Sigmoid colon (tissue), 7 donors: ENCODE results near the gene FBH1. TPM values are rescaled to one million over a fixed set of nuclear protein-coding genes. Genes with fewer than 3 reads are reported as not detected.

Experiments
- DNase-seq: peaks from one replicate; pipeline ENCODE4 v3.0.0-alpha.2; 2019
- H3K27ac ChIP-seq, 4 donors: fragments of 200-600 bp; sonication (generic); one replicate each; pipeline ENCODE4 v1.5.1; 2016 to 2019; ENCODE audit warnings: mild to moderate bottlenecking in 1 of 4
- H3K27me3 ChIP-seq, 3 donors: fragments of 200-600 bp; sonication (generic); one replicate each; pipeline ENCODE4 v1.5.1; 2019; ENCODE audit warnings: mild to moderate bottlenecking in 1 of 3
- H3K36me3 ChIP-seq, 4 donors: fragments of 200-600 bp; sonication (generic); one replicate each; pipeline ENCODE4 v1.5.1; 2016 to 2019
- H3K4me1 ChIP-seq, 4 donors: fragments of 200-600 bp; sonication (generic); one replicate each; pipeline ENCODE4 v1.5.1; 2017 to 2019
- H3K4me3 ChIP-seq, 4 donors: fragments of 200-600 bp; sonication (generic); one replicate each; pipeline ENCODE4 v1.5.1; 2017 to 2019; ENCODE audit warnings: mild to moderate bottlenecking in 2 of 4, moderate library complexity in 1 of 4
- H3K9me3 ChIP-seq, 4 donors: fragments of 200-600 bp in 3 of 4; sonication (generic) in 3 of 4; one replicate each; pipeline versions ENCODE4 v1.5.1 to v1.6.1; 2013 to 2019
- EP300 ChIP-seq, 4 donors: sonication (generic); formaldehyde crosslinking; IDR thresholded peaks; one replicate each; pipeline ENCODE4 v1.6.1; 2017; ENCODE audit warnings: antibody characterized with exemption in 4 of 4
- POLR2A ChIP-seq, 2 donors: fragments of 450-650 bp; IDR thresholded peaks; one replicate each; pipeline ENCODE4 v1.6.1; 2016; ENCODE audit warnings: antibody characterized with exemption in 2 of 2, mild to moderate bottlenecking in 2 of 2, moderate library complexity in 2 of 2
- POLR2AphosphoS5 ChIP-seq, 4 donors: sonication (generic); formaldehyde crosslinking; IDR thresholded peaks; one replicate each; pipeline ENCODE4 v1.6.1; 2017; ENCODE audit warnings: antibody characterized with exemption in 4 of 4
- WGBS, 2 donors: extraction: QIAGEN DNeasy Blood & Tissue Kit; methylation state at CpG; one replicate each; pipeline ENCODE4 v1.1.7; 2013; 5-methylcytosine and 5-hydroxymethylcytosine counted together
- intact Hi-C: fragments of 100-400 bp; cut with DNase I; formaldehyde crosslinking; loops from one replicate; pipeline ENCODE4 v1.15.1; 2023
- polyA plus RNA-seq, 3 donors: library from polyadenylated mRNA; stranded (reverse); fragments of 200-250 nt; gene quantifications; one replicate each; pipeline ENCODE4 v1.2.3, GENCODE V29; 2013
- total RNA-seq, 4 donors: library from RNA; depleted of rRNA; stranded (reverse); fragments of >200 nt; gene quantifications; one replicate each; pipeline ENCODE4 v1.1.0, GENCODE V29; 2016
- TF ChIP-seq, protein P1 (sequence below), 4 experiments: fragments of 450-650 bp in 3 of 4; fragments of 200-600 bp in 1 of 4; IDR thresholded peaks; one replicate each; pipeline ENCODE4 v1.5.1; 2016 to 2019; ENCODE audit warnings: antibody characterized with exemption in 4 of 4, mild to moderate bottlenecking in 3 of 4, moderate library complexity in 2 of 4
- donor health status: healthy with polysubstance abuse.
- donor health status: Bipolar disorder and iron deficiency.
- donor health status: healthy.

FBH1 gene
- total and polyA plus RNA-seq, 7 donors, result 31.2 to 85.9 (median 68.7) TPM

DNA sequence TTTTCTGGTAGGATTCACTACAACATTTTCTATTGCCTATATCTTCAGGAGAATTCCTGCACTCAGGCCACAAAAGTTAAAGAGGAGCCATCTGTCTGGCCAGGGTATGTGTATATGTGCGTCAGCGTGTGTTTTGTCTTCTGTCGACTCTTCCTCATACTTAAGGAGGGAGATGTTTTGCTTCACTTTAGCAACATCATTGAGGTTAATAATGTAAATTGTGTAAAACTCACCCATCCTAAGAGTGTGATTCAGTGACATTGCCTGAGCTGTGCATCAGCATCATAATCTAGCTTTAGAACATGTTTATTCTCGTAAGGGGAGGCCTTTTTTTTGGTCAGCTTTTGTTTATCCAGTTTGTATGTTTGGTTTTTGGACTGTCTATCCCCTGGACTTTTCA lies 23.7 kb downstream of the FBH1 start:
- Histone ChIP-seq H3K36me3 (peaks cover 36 to 100% (median 76%) of the 10 kb centered on the region in 4 donors), H3K27ac (no peak overlapping the region)
- WGBS, 2 donors, result 85 to 87% methylated on average over 4 of the region's 4 CpGs

DNA sequence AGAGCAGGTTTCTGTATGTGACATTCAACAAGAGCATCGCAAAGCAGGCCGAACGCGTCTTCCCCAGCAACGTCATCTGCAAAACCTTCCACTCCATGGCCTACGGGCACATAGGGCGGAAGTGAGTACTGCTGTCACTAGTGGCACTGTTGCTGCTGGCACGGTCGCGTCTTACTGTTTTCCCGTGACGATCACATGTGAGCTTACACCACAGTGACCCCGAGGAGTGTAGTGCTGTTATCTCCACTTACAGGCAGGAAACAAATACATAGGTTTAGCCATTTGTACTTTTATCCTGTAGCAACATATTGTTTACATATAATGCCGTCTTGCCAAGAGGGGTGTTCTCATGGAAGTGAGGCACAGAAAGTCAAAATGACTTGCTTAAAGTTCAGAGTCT lies 25.4 kb downstream of the FBH1 start:
- TF ChIP-seq POLR2AphosphoS5 (IDR thresholded peaks at IDR 0.05) (no peak), EP300 (IDR thresholded peaks at IDR 0.05) (no peak), POLR2A (IDR thresholded peaks at IDR 0.05) (no peak)
- TF ChIP-seq, protein P1, sequence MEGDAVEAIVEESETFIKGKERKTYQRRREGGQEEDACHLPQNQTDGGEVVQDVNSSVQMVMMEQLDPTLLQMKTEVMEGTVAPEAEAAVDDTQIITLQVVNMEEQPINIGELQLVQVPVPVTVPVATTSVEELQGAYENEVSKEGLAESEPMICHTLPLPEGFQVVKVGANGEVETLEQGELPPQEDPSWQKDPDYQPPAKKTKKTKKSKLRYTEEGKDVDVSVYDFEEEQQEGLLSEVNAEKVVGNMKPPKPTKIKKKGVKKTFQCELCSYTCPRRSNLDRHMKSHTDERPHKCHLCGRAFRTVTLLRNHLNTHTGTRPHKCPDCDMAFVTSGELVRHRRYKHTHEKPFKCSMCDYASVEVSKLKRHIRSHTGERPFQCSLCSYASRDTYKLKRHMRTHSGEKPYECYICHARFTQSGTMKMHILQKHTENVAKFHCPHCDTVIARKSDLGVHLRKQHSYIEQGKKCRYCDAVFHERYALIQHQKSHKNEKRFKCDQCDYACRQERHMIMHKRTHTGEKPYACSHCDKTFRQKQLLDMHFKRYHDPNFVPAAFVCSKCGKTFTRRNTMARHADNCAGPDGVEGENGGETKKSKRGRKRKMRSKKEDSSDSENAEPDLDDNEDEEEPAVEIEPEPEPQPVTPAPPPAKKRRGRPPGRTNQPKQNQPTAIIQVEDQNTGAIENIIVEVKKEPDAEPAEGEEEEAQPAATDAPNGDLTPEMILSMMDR (IDR thresholded peaks at IDR 0.05), result no peak
- no peaks in the 10 kb centered on the region for H3K4me1 ChIP-seq
- H3K27ac ChIP-seq, result no peak overlapping the region
- no peaks in the 10 kb centered on the region for H3K9me3 ChIP-seq
- peaks cover 26 to 100% (median 70%) of the 10 kb centered on the region in 4 donors for H3K36me3 ChIP-seq
- WGBS, 2 donors, result 89 to 95% methylated on average over 14 of the region's 14 CpGs
- intact Hi-C loops, result no loop called here
- no peak for DNase-seq
- H3K4me3 ChIP-seq, result no peak overlapping the region
- no peaks in the 10 kb centered on the region for H3K27me3 ChIP-seq

More for the DNA sequence above, 23.7 kb downstream of the FBH1 start:
- H3K27me3 ChIP-seq, result no peaks in the 10 kb centered on the region
- TF ChIP-seq EP300 (IDR thresholded peaks at IDR 0.05) (no peak), POLR2AphosphoS5 (IDR thresholded peaks at IDR 0.05) (no peak), POLR2A (IDR thresholded peaks at IDR 0.05) (no peak)
- TF ChIP-seq, protein P1 (IDR thresholded peaks at IDR 0.05), result no peak
- no peaks in the 10 kb centered on the region for H3K4me1 ChIP-seq
- H3K9me3 ChIP-seq, result no peaks in the 10 kb centered on the region
- no peak for DNase-seq
- intact Hi-C loops, result no loop called here
- no peak overlapping the region for H3K4me3 ChIP-seq

- Histone ChIP-seq H3K27ac (no peak overlapping the region), H3K4me1 (no peaks in the 10 kb centered on the region), H3K27me3 (no peaks in the 10 kb centered on the region), H3K9me3 (no peaks in the 10 kb centered on the region), H3K36me3 (peaks cover 19 to 100% (median 70%) of the 10 kb centered on the region in 4 donors), H3K4me3 (no peak overlapping the region)
- 96 to 98% methylated on average over 13 of the region's 13 CpGs for WGBS, 2 donors
- no peak for DNase-seq
- intact Hi-C loops, result no loop called here
- TF ChIP-seq POLR2AphosphoS5 (IDR thresholded peaks at IDR 0.05), result no peak
- no peak for TF ChIP-seq POLR2A (IDR thresholded peaks at IDR 0.05)
- TF ChIP-seq, protein P1 (IDR thresholded peaks at IDR 0.05), result no peak
Measured at GRCh38 chr10:5917305-5917704, 27.3 kb downstream of the FBH1 start.

DNA sequence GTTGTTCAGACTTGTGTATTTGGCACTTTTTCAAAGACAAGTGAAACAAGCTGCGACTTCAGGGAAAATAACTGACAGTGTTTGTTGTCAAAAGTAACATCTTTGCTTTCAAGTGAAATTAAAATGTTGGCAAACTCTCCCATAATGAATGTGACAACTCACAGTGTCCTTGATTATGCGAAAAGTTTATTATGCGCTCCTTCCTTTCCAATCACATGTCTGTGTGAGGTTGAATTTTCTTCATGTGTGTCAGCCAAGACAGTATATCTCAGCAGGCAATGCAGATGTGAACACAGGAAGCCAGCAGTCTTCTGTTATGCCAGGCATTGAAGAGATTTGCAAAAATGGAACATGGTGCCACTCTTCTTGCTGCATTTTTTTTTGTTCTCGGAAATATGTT lies 28.7 kb downstream of the FBH1 start:
- Histone ChIP-seq H3K4me1 (no peaks in the 10 kb centered on the region), H3K27me3 (no peaks in the 10 kb centered on the region), H3K9me3 (no peaks in the 10 kb centered on the region), H3K36me3 (peaks cover 26 to 100% (median 75%) of the 10 kb centered on the region in 4 donors), H3K4me3 (no peak overlapping the region), H3K27ac (no peak overlapping the region)
- intact Hi-C loops, result no loop called here
- WGBS, 2 donors, result 95 to 97% methylated on average over 4 of the region's 4 CpGs
- TF ChIP-seq EP300 (IDR thresholded peaks at IDR 0.05), result no peak
- TF ChIP-seq, protein P1 (IDR thresholded peaks at IDR 0.05), result no peak
- no peak for TF ChIP-seq POLR2A (IDR thresholded peaks at IDR 0.05)
- no peak for TF ChIP-seq POLR2AphosphoS5 (IDR thresholded peaks at IDR 0.05)
- no peak for DNase-seq

GRCh38 chr10:5919568-5919967 lies 29.5 kb downstream of the FBH1 start:
- no peaks in the 10 kb centered on the region for H3K4me1 ChIP-seq
- H3K4me3 ChIP-seq, result no peak overlapping the region
- intact Hi-C loops, result no loop called here
- no peak for DNase-seq
- no peaks in the 10 kb centered on the region for H3K9me3 ChIP-seq
- peaks cover 29 to 100% (median 76%) of the 10 kb centered on the region in 4 donors for H3K36me3 ChIP-seq
- no peak overlapping the region for H3K27ac ChIP-seq
- 95 to 97% methylated on average over 7 of the region's 7 CpGs for WGBS, 2 donors
- TF ChIP-seq POLR2AphosphoS5 (IDR thresholded peaks at IDR 0.05) (no peak), EP300 (IDR thresholded peaks at IDR 0.05) (no peak), POLR2A (IDR thresholded peaks at IDR 0.05) (no peak)
- TF ChIP-seq, protein P1 (IDR thresholded peaks at IDR 0.05), result no peak
- no peaks in the 10 kb centered on the region for H3K27me3 ChIP-seq
